ENCODE results near the gene CTAGE9.

GRCh38 chr6:131755597-131755996, 44.8 kb upstream of the CTAGE9 start:
- TF ChIP-seq POLR2A (IDR thresholded peaks at IDR 0.05): no peak
- TF ChIP-seq, protein P1, sequence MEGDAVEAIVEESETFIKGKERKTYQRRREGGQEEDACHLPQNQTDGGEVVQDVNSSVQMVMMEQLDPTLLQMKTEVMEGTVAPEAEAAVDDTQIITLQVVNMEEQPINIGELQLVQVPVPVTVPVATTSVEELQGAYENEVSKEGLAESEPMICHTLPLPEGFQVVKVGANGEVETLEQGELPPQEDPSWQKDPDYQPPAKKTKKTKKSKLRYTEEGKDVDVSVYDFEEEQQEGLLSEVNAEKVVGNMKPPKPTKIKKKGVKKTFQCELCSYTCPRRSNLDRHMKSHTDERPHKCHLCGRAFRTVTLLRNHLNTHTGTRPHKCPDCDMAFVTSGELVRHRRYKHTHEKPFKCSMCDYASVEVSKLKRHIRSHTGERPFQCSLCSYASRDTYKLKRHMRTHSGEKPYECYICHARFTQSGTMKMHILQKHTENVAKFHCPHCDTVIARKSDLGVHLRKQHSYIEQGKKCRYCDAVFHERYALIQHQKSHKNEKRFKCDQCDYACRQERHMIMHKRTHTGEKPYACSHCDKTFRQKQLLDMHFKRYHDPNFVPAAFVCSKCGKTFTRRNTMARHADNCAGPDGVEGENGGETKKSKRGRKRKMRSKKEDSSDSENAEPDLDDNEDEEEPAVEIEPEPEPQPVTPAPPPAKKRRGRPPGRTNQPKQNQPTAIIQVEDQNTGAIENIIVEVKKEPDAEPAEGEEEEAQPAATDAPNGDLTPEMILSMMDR (IDR thresholded peaks at IDR 0.05): no peak

Measured in testis (tissue), 2 donors.